HCT116 (cell line): ENCODE measurements around the gene TMOD1. TPM values are rescaled to one million over a fixed set of nuclear protein-coding genes. Genes with fewer than 3 reads are reported as not detected.
"Not testable (repeated sequence)": the region's sequence is repeated elsewhere in the genome, so short reads cannot be mapped to it uniquely, and the experiment has no call there.

ENCODE experiments used
- ATAC-seq: fragments of 200-7000 bp; cut with Tn5 transposase; 2 replicates; pipeline ENCODE4 v1.9.1; 2020; ENCODE audit warnings: mild to moderate bottlenecking, moderate library complexity
- BruUV-seq: library from RNA; stranded (reverse); fragments of 400-500 nt; replicated peaks from 2 replicates; lab custom pipeline; 2021; lab: Mats Ljungman, UMichigan
- CTCF ChIA-PET: fragments of 300-600 bp; sonication (Branson Sonifier 250); formaldehyde crosslinking; loops from one replicate; lab custom pipeline; 2021; ENCODE audit warnings: antibody characterized with exemption; lab: Charles Lee
- POLR2A ChIA-PET: fragments of 300-600, 350-600 bp; sonication (Branson Sonifier 250); formaldehyde crosslinking; loops from one replicate; lab custom pipeline; 2021; ENCODE audit warnings: antibody characterized with exemption; lab: Charles Lee
- RAD21 ChIA-PET, 2 experiments: fragments of 300-600 bp; sonication (Branson Sonifier 250); formaldehyde crosslinking; loops; one replicate each; lab custom pipeline; 2023; ENCODE audit warnings: low total read pairs in 2 of 2; ENCODE audit not compliant: uncharacterized antibody in 2 of 2, unreplicated experiment in 2 of 2, low non-redundant PET in 1 of 2; lab: Charles Lee
- DNase-seq: peaks from one replicate; pipeline ENCODE4 v3.0.0-alpha.2; 2010; ENCODE audit warnings: low read depth, low spot score
- H2AFZ ChIP-seq: fragments of 200-600 bp; shearing (Covaris generic), sonication (generic); 2 replicates; pipeline ENCODE4 v1.6.1; 2017; ENCODE audit warnings: low read depth, mixed run types, mixed read lengths, antibody characterized with exemption, low read length; ENCODE audit not compliant: poor library complexity, severe bottlenecking
- H3K27ac ChIP-seq: 2 replicates; pipeline ENCODE4 v1.5.1; 2012; ENCODE audit warnings: low read depth, low read length
- H3K27me3 ChIP-seq: fragments of 200-600 bp; sonication (generic); 2 replicates; pipeline ENCODE4 v1.6.1; 2016; ENCODE audit warnings: mixed run types, low read length, mixed read lengths; ENCODE audit not compliant: insufficient read depth
- H3K36me3 ChIP-seq, 2 experiments: fragments of 200-500 bp in 1 of 2; fragments of 200-600 bp in 1 of 2; sonication (Bioruptor generic) in 1 of 2; sonication (generic) in 1 of 2; 2 replicates each; pipeline versions ENCODE4 v1.5.1 to v1.6.1; 2014 to 2016; ENCODE audit warnings: low read length in 2 of 2, inconsistent platforms in 1 of 2, mixed read lengths in 1 of 2, mixed run types in 1 of 2; ENCODE audit not compliant: insufficient read depth in 2 of 2, control insufficient read depth in 1 of 2
- H3K4me1 ChIP-seq, 2 experiments: fragments of 200-600 bp in 1 of 2; sonication (generic) in 1 of 2; 2 replicates each; pipeline versions ENCODE4 v1.5.1 to v1.6.1; 2012 to 2017; ENCODE audit warnings: low read length in 2 of 2, inconsistent platforms in 1 of 2, mild to moderate bottlenecking in 1 of 2, mixed read lengths in 1 of 2, mixed run types in 1 of 2, moderate library complexity in 1 of 2; ENCODE audit not compliant: insufficient read depth in 2 of 2, control insufficient read depth in 1 of 2
- H3K4me2 ChIP-seq: fragments of 200-600 bp; sonication (generic); 2 replicates; pipeline ENCODE4 v1.6.1; 2017; ENCODE audit warnings: mixed run types, low read length, mixed read lengths
- H3K4me3 ChIP-seq, 2 experiments: fragments of 200-600 bp in 1 of 2; sonication (generic) in 1 of 2; replicated peaks in 1 of 2; 2 replicates each; pipeline ENCODE4 v1.5.1; 2011 to 2016; ENCODE audit warnings: low read length in 2 of 2, control low read depth in 1 of 2, low read depth in 1 of 2, mild to moderate bottlenecking in 1 of 2, mixed read lengths in 1 of 2, mixed run types in 1 of 2
- H3K79me2 ChIP-seq: fragments of 200-600 bp; sonication (generic); 2 replicates; pipeline ENCODE4 v1.6.1; 2017; ENCODE audit warnings: mild to moderate bottlenecking, mixed run types, low read length, moderate library complexity, mixed read lengths; ENCODE audit not compliant: insufficient read depth
- H3K9ac ChIP-seq: fragments of 200-600 bp; sonication (generic); 2 replicates; pipeline ENCODE4 v1.6.1; 2016; ENCODE audit warnings: low read length, mixed read lengths
- H3K9me2 ChIP-seq: fragments of 200-600 bp; sonication (generic), shearing (Covaris generic); 2 replicates; pipeline ENCODE4 v1.6.1; 2017; ENCODE audit warnings: mixed run types, mild to moderate bottlenecking, moderate library complexity; ENCODE audit not compliant: insufficient read depth
- H3K9me3 ChIP-seq, 2 experiments: fragments of 200-500 bp in 1 of 2; fragments of 200-600 bp in 1 of 2; sonication (Bioruptor generic) in 1 of 2; sonication (generic) in 1 of 2; 2 replicates each; pipeline ENCODE4 v1.6.1; 2014 to 2017; ENCODE audit warnings: low read length in 2 of 2, mixed read lengths in 2 of 2, inconsistent platforms in 1 of 2, low read depth in 1 of 2, mild to moderate bottlenecking in 1 of 2, mixed run types in 1 of 2, moderate library complexity in 1 of 2; ENCODE audit not compliant: control insufficient read depth in 1 of 2, insufficient read depth in 1 of 2
- H4K20me1 ChIP-seq: fragments of 200-600 bp; sonication (generic), shearing (Covaris generic); 2 replicates; pipeline ENCODE4 v1.6.1; 2017; ENCODE audit warnings: mixed run types, mild to moderate bottlenecking, moderate library complexity; ENCODE audit not compliant: insufficient read depth
- CTCF ChIP-seq, 3 experiments: fragments of 200-600 bp in 1 of 3; sonication (generic) in 1 of 3; IDR thresholded peaks in 2 of 3; conservative IDR thresholded peaks in 1 of 3; 2 replicates each; pipeline ENCODE4 v1.5.1; 2012 to 2017; ENCODE audit warnings: low read depth in 2 of 3, low read length in 2 of 3, antibody characterized with exemption in 1 of 3, borderline replicate concordance in 1 of 3, control low read depth in 1 of 3, mild to moderate bottlenecking in 1 of 3, mixed read lengths in 1 of 3, mixed run types in 1 of 3, moderate library complexity in 1 of 3; ENCODE audit not compliant: insufficient read depth in 1 of 3
- EGR1 ChIP-seq: IDR thresholded peaks from 2 replicates; pipeline ENCODE4 v1.6.1; 2012; ENCODE audit warnings: low read depth
- ELF1 ChIP-seq: IDR thresholded peaks from 2 replicates; pipeline ENCODE4 v1.6.1; 2012; ENCODE audit warnings: low read depth, borderline replicate concordance
- EZH2 ChIP-seq: fragments of 200-600 bp; sonication (generic); IDR thresholded peaks from 2 replicates; pipeline ENCODE4 v1.6.1; 2017; ENCODE audit warnings: antibody characterized with exemption, mixed run types
- EZH2phosphoT487 ChIP-seq: fragments of 200-600 bp; IDR thresholded peaks from 2 replicates; pipeline ENCODE4 v1.6.1; 2018; ENCODE audit warnings: antibody characterized with exemption, borderline replicate concordance
- FOSL1 ChIP-seq: IDR thresholded peaks from 2 replicates; pipeline ENCODE4 v1.6.1; 2012; ENCODE audit warnings: low read depth
- JUND ChIP-seq: IDR thresholded peaks from 2 replicates; pipeline ENCODE4 v1.6.1; 2012
- SRF ChIP-seq: IDR thresholded peaks from 2 replicates; pipeline ENCODE4 v1.6.1; 2012; ENCODE audit warnings: low read depth
- TCF7L2 ChIP-seq: IDR thresholded peaks from 2 replicates; pipeline ENCODE4 v1.7.0; 2011; ENCODE audit warnings: borderline replicate concordance, inconsistent platforms; ENCODE audit not compliant: insufficient read depth, insufficient read length; ENCODE audit errors: extremely low read depth
- YY1 ChIP-seq: IDR thresholded peaks from 2 replicates; pipeline ENCODE4 v1.6.1; 2011; ENCODE audit warnings: low read length, low read depth, moderate library complexity, mild to moderate bottlenecking; ENCODE audit not compliant: insufficient replicate concordance; ENCODE audit errors: extremely low read depth
- ZFX ChIP-seq: fragments of 450-650 bp; IDR thresholded peaks from 2 replicates; pipeline ENCODE4 v1.6.1; 2017
- intact Hi-C: fragments of 100-400 bp; cut with micrococcal nuclease; formaldehyde crosslinking; loops from 2 replicates; pipeline ENCODE4 v1.10.0; 2022
- total RNA-seq: library from RNA; stranded (reverse); gene quantifications from one replicate; pipeline ENCODE4 v1.2.1, GENCODE V29; 2021; ENCODE audit not compliant: unreplicated experiment
- TF ChIP-seq, protein P1 (sequence below): IDR thresholded peaks from 2 replicates; pipeline ENCODE4 v1.6.1; 2012; ENCODE audit warnings: low read depth
- TF ChIP-seq, protein P2 (sequence below): IDR thresholded peaks from 2 replicates; pipeline ENCODE4 v1.6.1; 2011; ENCODE audit warnings: mild to moderate bottlenecking, low read length, moderate library complexity; ENCODE audit not compliant: insufficient replicate concordance; ENCODE audit errors: extremely low read depth

Gene TMOD1
- total RNA-seq, 1 experiment from 2014 or later = 4.4 TPM

DNA sequence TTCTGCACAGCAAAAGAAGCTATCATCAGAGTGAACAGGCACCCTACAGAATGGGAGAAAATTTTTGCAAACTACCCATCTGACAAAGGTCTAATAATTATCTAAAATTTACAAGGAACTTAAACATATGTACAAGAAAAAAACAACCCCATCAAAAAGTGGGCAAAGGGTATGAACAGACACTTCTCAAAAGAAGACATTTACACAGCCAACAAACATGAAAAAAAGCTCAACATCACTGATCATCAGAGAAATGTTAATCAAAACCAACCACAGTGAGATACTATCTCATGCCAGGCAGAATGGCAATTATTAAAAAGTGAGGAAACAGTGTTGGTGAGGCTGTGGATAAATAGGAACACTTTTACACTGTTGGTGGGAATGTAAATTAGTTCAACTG, 44.6 kb upstream of the TMOD1 start:
- POLR2A ChIA-PET, H3K36me3 ChIP-seq, H3K4me3 ChIP-seq, H4K20me1 ChIP-seq, H3K4me2 ChIP-seq, H3K9me3 ChIP-seq, DNase-seq, H3K79me2 ChIP-seq, CTCF ChIA-PET, H3K27ac ChIP-seq, BruUV-seq, H3K4me1 ChIP-seq, ATAC-seq, H3K9me2 ChIP-seq, H3K9ac ChIP-seq, RAD21 ChIA-PET, H3K27me3 ChIP-seq, H2AFZ ChIP-seq, intact Hi-C loops: not testable (repeated sequence)

DNA sequence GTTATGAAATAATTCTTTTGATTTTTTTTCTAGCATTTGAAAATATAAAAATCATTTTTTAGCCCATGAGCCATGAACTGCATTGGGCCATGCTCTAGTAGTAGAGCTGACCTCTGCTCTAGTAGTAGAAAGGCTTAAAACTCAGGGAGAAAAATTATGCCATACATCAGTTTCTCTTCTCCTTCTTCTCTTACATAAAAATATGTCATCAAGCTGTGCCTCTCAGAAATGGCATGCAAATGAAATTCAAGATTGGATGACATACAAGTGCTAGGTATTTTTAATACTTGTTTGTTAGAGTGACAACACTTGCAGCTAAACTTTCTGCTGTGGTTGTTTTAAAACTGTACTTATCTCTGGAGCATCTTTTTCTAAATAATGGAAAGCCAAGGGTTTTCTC, 42.1 kb upstream of the TMOD1 start:
- Histone ChIP-seq H3K9me2 (no peaks in the 10 kb centered on the region), H3K9ac (no peak overlapping the region), H3K27me3 (no peaks in the 10 kb centered on the region), H2AFZ (no peak overlapping the region), H3K9me3 (no peaks in the 10 kb centered on the region), H3K4me1 (no peaks in the 10 kb centered on the region), H3K4me2 (no peak overlapping the region), H3K36me3 (no peaks in the 10 kb centered on the region), H3K79me2 (no peaks in the 10 kb centered on the region), H3K4me3 (no peak overlapping the region), H4K20me1 (no peaks in the 10 kb centered on the region), H3K27ac (no peak overlapping the region)
- ChIA-PET RAD21 (no interaction called here), CTCF (interaction anchor here (1.0 kb wide), 1 partner anchor 11 kb away, joined by 3 read pairs; no protein-coding TSS in a partner anchor), POLR2A (no interaction called here)
- no peak for DNase-seq
- ATAC-seq = no peak
- intact Hi-C loops = no loop called here
- no TSS peak for BruUV-seq
- TF ChIP-seq ELF1 (no peak), TCF7L2 (no peak), YY1 (no peak), ZFX (no peak), SRF (no peak), CTCF (IDR thresholded peaks at IDR 0.05 in 2 of 3, conservative IDR thresholded peaks at IDR 0.05 in 1 of 3; ENCODE audit: borderline replicate concordance in 1 of 3, insufficient read depth in 1 of 3, low read depth in 2 of 3, low read length in 2 of 3) (no peak), JUND (no peak), EZH2phosphoT487 (no peak), EGR1 (no peak), EZH2 (no peak), FOSL1 (no peak)
- TF ChIP-seq, protein P1, sequence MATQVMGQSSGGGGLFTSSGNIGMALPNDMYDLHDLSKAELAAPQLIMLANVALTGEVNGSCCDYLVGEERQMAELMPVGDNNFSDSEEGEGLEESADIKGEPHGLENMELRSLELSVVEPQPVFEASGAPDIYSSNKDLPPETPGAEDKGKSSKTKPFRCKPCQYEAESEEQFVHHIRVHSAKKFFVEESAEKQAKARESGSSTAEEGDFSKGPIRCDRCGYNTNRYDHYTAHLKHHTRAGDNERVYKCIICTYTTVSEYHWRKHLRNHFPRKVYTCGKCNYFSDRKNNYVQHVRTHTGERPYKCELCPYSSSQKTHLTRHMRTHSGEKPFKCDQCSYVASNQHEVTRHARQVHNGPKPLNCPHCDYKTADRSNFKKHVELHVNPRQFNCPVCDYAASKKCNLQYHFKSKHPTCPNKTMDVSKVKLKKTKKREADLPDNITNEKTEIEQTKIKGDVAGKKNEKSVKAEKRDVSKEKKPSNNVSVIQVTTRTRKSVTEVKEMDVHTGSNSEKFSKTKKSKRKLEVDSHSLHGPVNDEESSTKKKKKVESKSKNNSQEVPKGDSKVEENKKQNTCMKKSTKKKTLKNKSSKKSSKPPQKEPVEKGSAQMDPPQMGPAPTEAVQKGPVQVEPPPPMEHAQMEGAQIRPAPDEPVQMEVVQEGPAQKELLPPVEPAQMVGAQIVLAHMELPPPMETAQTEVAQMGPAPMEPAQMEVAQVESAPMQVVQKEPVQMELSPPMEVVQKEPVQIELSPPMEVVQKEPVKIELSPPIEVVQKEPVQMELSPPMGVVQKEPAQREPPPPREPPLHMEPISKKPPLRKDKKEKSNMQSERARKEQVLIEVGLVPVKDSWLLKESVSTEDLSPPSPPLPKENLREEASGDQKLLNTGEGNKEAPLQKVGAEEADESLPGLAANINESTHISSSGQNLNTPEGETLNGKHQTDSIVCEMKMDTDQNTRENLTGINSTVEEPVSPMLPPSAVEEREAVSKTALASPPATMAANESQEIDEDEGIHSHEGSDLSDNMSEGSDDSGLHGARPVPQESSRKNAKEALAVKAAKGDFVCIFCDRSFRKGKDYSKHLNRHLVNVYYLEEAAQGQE = no peak
- TF ChIP-seq, protein P2, sequence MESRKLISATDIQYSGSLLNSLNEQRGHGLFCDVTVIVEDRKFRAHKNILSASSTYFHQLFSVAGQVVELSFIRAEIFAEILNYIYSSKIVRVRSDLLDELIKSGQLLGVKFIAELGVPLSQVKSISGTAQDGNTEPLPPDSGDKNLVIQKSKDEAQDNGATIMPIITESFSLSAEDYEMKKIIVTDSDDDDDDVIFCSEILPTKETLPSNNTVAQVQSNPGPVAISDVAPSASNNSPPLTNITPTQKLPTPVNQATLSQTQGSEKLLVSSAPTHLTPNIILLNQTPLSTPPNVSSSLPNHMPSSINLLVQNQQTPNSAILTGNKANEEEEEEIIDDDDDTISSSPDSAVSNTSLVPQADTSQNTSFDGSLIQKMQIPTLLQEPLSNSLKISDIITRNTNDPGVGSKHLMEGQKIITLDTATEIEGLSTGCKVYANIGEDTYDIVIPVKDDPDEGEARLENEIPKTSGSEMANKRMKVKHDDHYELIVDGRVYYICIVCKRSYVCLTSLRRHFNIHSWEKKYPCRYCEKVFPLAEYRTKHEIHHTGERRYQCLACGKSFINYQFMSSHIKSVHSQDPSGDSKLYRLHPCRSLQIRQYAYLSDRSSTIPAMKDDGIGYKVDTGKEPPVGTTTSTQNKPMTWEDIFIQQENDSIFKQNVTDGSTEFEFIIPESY = no peak
